Nephron (organoid): ENCODE data around the gene VWA5B1.
A peak's percentile ranks its signal among the peaks of the same experiment; 100 is the strongest.

Source experiments
- H3K27ac Mint-ChIP-seq, 3 experiments: 2 replicates each; pipeline ENCODE4 v1.8.0; 2020; ENCODE audit warnings: mixed read lengths in 3 of 3, mild to moderate bottlenecking in 2 of 3, moderate library complexity in 1 of 3
- H3K27me3 Mint-ChIP-seq: 2 replicates; pipeline ENCODE4 v1.8.0; 2021; ENCODE audit warnings: low read depth, mild to moderate bottlenecking, moderate library complexity, mixed read lengths
- H3K36me3 Mint-ChIP-seq: 2 replicates; pipeline ENCODE4 v1.8.0; 2020; ENCODE audit warnings: low read depth, mixed read lengths
- H3K4me1 Mint-ChIP-seq: 2 replicates; pipeline ENCODE4 v1.8.0; 2020; ENCODE audit warnings: mixed read lengths
- H3K4me3 Mint-ChIP-seq, 3 experiments: 2 replicates each; pipeline ENCODE4 v1.8.0; 2020; ENCODE audit warnings: mild to moderate bottlenecking in 3 of 3, mixed read lengths in 3 of 3, moderate library complexity in 2 of 3
- H3K9me3 Mint-ChIP-seq: 2 replicates; pipeline ENCODE4 v1.8.0; 2020; ENCODE audit warnings: mixed read lengths
- TF ChIP-seq, protein P1 (sequence below), 3 experiments: fragments of 200-600 bp; sonication (generic); IDR thresholded peaks; one replicate each; pipeline ENCODE4 v1.5.0; 2021; ENCODE audit warnings: antibody characterized with exemption in 3 of 3; ENCODE audit not compliant: unreplicated experiment in 3 of 3

VWA5B1 gene

GRCh38 chr1:20290624-20291597, at the start of gene VWA5B1:
TSS of gene VWA5B1 (plus strand) at chr1:20290875. CDS start at chr1:20310602, 19,727 bp downstream.
- Mint-ChIP-seq H3K27ac (no peak within 1 kb of the TSS), H3K4me1 (peaks cover 19% of the 10 kb centered on the region), H3K4me3 (peak within 1 kb of the TSS; percentile 9 to 65 (median 36)), H3K36me3 (no peaks in the 10 kb centered on the region), H3K27me3 (peaks cover 63% of the 10 kb centered on the region), H3K9me3 (peaks cover 8% of the 10 kb centered on the region)
- TF ChIP-seq, protein P1, sequence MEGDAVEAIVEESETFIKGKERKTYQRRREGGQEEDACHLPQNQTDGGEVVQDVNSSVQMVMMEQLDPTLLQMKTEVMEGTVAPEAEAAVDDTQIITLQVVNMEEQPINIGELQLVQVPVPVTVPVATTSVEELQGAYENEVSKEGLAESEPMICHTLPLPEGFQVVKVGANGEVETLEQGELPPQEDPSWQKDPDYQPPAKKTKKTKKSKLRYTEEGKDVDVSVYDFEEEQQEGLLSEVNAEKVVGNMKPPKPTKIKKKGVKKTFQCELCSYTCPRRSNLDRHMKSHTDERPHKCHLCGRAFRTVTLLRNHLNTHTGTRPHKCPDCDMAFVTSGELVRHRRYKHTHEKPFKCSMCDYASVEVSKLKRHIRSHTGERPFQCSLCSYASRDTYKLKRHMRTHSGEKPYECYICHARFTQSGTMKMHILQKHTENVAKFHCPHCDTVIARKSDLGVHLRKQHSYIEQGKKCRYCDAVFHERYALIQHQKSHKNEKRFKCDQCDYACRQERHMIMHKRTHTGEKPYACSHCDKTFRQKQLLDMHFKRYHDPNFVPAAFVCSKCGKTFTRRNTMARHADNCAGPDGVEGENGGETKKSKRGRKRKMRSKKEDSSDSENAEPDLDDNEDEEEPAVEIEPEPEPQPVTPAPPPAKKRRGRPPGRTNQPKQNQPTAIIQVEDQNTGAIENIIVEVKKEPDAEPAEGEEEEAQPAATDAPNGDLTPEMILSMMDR (IDR thresholded peaks at IDR 0.05; ENCODE audit: unreplicated experiment in 3 of 3), result no peak

GRCh38 chr1:20242890-20243479, 47.7 kb upstream of the VWA5B1 start:
- Mint-ChIP-seq H3K9me3 (no peaks in the 10 kb centered on the region), H3K36me3 (no peaks in the 10 kb centered on the region), H3K4me3 (no peak overlapping the region), H3K27me3 (peaks cover 27% of the 10 kb centered on the region), H3K27ac (no peak overlapping the region), H3K4me1 (no peaks in the 10 kb centered on the region)
- TF ChIP-seq, protein P1 (IDR thresholded peaks at IDR 0.05; ENCODE audit: unreplicated experiment in 3 of 3), result no peak

DNA sequence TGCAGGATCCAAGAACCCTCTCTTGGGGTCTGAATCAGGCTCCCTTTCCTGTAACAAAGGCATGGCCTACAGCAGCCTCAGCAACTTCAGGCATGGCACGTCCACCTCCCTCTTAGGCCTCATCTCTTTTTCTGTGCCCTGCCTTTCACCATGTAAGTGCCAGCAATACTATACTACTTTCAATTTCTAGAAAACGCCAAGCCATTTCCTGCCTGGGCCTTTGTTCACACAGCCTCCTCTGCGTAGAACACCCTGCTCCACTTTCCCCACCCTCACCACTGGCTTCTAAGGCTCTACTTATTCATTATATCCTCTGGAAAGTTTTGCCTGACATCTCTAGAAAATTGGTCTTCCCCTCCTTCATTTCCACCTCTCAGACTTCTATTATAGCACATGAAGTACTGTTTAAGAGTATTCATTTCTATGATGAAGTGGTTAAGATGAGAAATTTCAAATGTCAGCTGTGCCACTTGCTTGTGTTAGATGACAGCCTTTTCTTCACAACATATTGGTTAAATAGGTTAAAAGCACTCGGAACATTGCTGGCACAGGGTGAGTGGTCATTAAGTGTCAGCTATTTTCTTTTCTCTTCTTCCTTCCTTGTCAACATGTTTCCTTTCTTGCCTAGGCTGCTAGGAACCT, 41.6 kb upstream of the VWA5B1 start:
- Mint-ChIP-seq H3K9me3 (no peaks in the 10 kb centered on the region), H3K27me3 (peaks cover 7% of the 10 kb centered on the region), H3K4me1 (peaks cover 5% of the 10 kb centered on the region), H3K36me3 (no peaks in the 10 kb centered on the region), H3K4me3 (no peak overlapping the region), H3K27ac (no peak overlapping the region)
- TF ChIP-seq, protein P1 (IDR thresholded peaks at IDR 0.05; ENCODE audit: unreplicated experiment in 3 of 3), result no peak

GRCh38 chr1:20250340-20250989, 40.2 kb upstream of the VWA5B1 start:
- TF ChIP-seq, protein P1 (IDR thresholded peaks at IDR 0.05; ENCODE audit: unreplicated experiment in 3 of 3), result no peak
- H3K27me3 Mint-ChIP-seq, result peaks cover 5% of the 10 kb centered on the region
- H3K36me3 Mint-ChIP-seq, result no peaks in the 10 kb centered on the region
- H3K4me1 Mint-ChIP-seq, result peaks cover 6% of the 10 kb centered on the region
- H3K4me3 Mint-ChIP-seq, result no peak overlapping the region
- peak overlapping the region in 2 of 3 experiments; percentile 2 to 40 for H3K27ac Mint-ChIP-seq
- H3K9me3 Mint-ChIP-seq, result no peaks in the 10 kb centered on the region

DNA sequence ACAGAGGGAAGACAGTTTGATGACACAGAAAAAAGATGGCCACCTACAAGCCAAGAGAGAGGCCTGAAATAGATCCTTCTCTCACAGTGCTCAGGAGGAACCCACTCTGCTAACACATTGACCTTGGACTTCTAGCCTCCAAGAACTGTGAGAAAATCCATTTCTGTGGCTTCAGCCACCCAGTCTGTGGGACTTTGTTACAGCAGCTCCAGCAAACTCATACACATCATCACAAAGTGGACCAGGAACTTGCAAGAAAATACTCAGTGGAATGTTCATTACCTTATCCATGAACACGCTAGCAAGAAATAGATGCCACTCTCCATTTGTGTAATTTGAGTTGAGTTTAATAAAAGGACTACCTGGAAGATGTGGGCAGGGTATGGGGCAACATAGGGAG, 38.1 kb upstream of the VWA5B1 start:
- Mint-ChIP-seq H3K4me3 (no peak overlapping the region), H3K36me3 (no peaks in the 10 kb centered on the region), H3K9me3 (no peaks in the 10 kb centered on the region), H3K4me1 (peaks cover 12% of the 10 kb centered on the region), H3K27me3 (peaks cover 7% of the 10 kb centered on the region), H3K27ac (no peak overlapping the region)
- TF ChIP-seq, protein P1 (IDR thresholded peaks at IDR 0.05; ENCODE audit: unreplicated experiment in 3 of 3), result no peak
